Activated CD4-positive, alpha-beta T cell treated with anti-CD3 and anti-CD28 coated beads, Interleukin-2, amount 50 U/mL, for 4 hours (primary cell): ENCODE data around the gene MSH5.
"Not testable (repeated sequence)": the region's sequence is repeated elsewhere in the genome, so short reads cannot be mapped to it uniquely, and the experiment has no call there.

Experiments used
- DNase-seq, 2 experiments: peaks; one replicate each; pipeline ENCODE4 v3.0.0-alpha.2; 2020

Gene MSH5

GRCh38 chr6:31808599-31808998, 68.8 kb downstream of the MSH5 start:
- not testable (repeated sequence) for DNase-seq

- no peak for DNase-seq
Measured at GRCh38 chr6:31811645-31812044, 71.8 kb downstream of the MSH5 start.
